B cell (primary cell): Measurements from ENCODE around the gene PMVK. TPM values are rescaled to one million over a fixed set of nuclear protein-coding genes. Genes with fewer than 3 reads are reported as not detected.

Source experiments
- ATAC-seq: fragments of 200-7000 bp; cut with Tn5 transposase; one replicate; pipeline ENCODE4 v1.10.0; 2021; ENCODE audit warnings: low read depth, mild to moderate bottlenecking, moderate number of reproducible peaks, moderate library complexity
- CTCF ChIA-PET: fragments of 350-600 bp; sonication (Branson Sonifier 250); formaldehyde crosslinking; loops from one replicate; lab custom pipeline; 2021; ENCODE audit warnings: antibody characterized with exemption, inconsistent platforms; lab: Charles Lee
- POLR2A ChIA-PET: fragments of 350-600 bp; sonication (Branson Sonifier 250); formaldehyde crosslinking; loops from one replicate; lab custom pipeline; 2021; ENCODE audit warnings: antibody characterized with exemption; lab: Charles Lee
- DNase-seq: peaks from one replicate; pipeline ENCODE4 v3.0.0; 2013
- H2AFZ ChIP-seq: 2 replicates; pipeline ENCODE4 v1.6.1; 2012; ENCODE audit warnings: mild to moderate bottlenecking, low read depth, low read length; ENCODE audit not compliant: insufficient read depth, poor library complexity, severe bottlenecking
- H3K27ac ChIP-seq, 2 donors: 1 replicate in 1 of 2; 2 replicates in 1 of 2; pipeline ENCODE4 v1.5.1; 2012 to 2013; ENCODE audit warnings: low read length in 2 of 2, mild to moderate bottlenecking in 2 of 2, moderate library complexity in 1 of 2
- H3K27me3 ChIP-seq, 4 experiments: fragments of 200-600 bp in 1 of 4; sonication (generic) in 1 of 4; replicated peaks in 1 of 4; 1 replicate in 2 of 4; 2 replicates in 2 of 4; pipeline versions ENCODE4 v1.6.1 to v1.7.0; 2013 to 2016; ENCODE audit warnings: low read length in 3 of 4, mild to moderate bottlenecking in 2 of 4, mixed read lengths in 1 of 4, moderate library complexity in 1 of 4; ENCODE audit not compliant: insufficient read depth in 4 of 4, control insufficient read depth in 3 of 4; ENCODE audit errors: control extremely low read depth in 1 of 4
- H3K36me3 ChIP-seq, 2 experiments: replicated peaks in 1 of 2; 1 replicate in 1 of 2; 2 replicates in 1 of 2; pipeline versions ENCODE4 v1.6.1 to v1.7.1; 2013; ENCODE audit warnings: low read length in 1 of 2; ENCODE audit not compliant: insufficient read depth in 2 of 2, control insufficient read depth in 1 of 2; ENCODE audit errors: control extremely low read depth in 1 of 2, extremely low read depth in 1 of 2
- H3K4me1 ChIP-seq, 2 donors: fragments of 200-600 bp in 1 of 2; sonication (generic) in 1 of 2; 1 replicate in 1 of 2; 2 replicates in 1 of 2; pipeline versions ENCODE4 v1.5.1 to v1.6.1; 2013 to 2017; ENCODE audit warnings: low read length in 2 of 2; ENCODE audit not compliant: control insufficient read depth in 2 of 2, insufficient read depth in 2 of 2
- H3K4me2 ChIP-seq: replicated peaks from 2 replicates; pipeline ENCODE3; 2012; ENCODE audit warnings: mild to moderate bottlenecking, low read depth, low read length; ENCODE audit not compliant: poor library complexity, severe bottlenecking
- H3K4me3 ChIP-seq, 5 experiments: fragments of 200-600 bp in 1 of 5; sonication (generic) in 1 of 5; 1 replicate in 3 of 5; 2 replicates in 2 of 5; pipeline versions ENCODE4 v1.5.1 to v1.7.0; 2011 to 2016; ENCODE audit warnings: low read length in 4 of 5, mild to moderate bottlenecking in 4 of 5, low read depth in 2 of 5, control low read depth in 1 of 5, moderate library complexity in 1 of 5; ENCODE audit not compliant: insufficient read depth in 1 of 5; ENCODE audit errors: control extremely low read depth in 1 of 5, extremely low read depth in 1 of 5
- H3K79me2 ChIP-seq: fragments of 200-600 bp; sonication (generic); one replicate; pipeline ENCODE4 v1.6.0; 2016; ENCODE audit warnings: low read length; ENCODE audit not compliant: control insufficient read depth, insufficient read depth
- H3K9ac ChIP-seq: fragments of 200-600 bp; sonication (generic); 2 replicates; pipeline ENCODE4 v1.6.1; 2017; ENCODE audit warnings: mild to moderate bottlenecking, low read length, moderate library complexity
- H3K9me3 ChIP-seq, 3 donors: one replicate each; pipeline versions ENCODE4 v1.6.1 to v1.7.1; 2013; ENCODE audit warnings: low read length in 2 of 3; ENCODE audit not compliant: control insufficient read depth in 2 of 3, insufficient read depth in 1 of 3; ENCODE audit errors: control extremely low read depth in 1 of 3
- H4K20me1 ChIP-seq: 2 replicates; pipeline ENCODE4 v1.6.0; 2012; ENCODE audit warnings: mild to moderate bottlenecking, low read length; ENCODE audit not compliant: insufficient read depth, control insufficient read depth, poor library complexity, severe bottlenecking
- H3K27ac Mint-ChIP-seq: one replicate; pipeline ENCODE4 v1.8.0; 2021; ENCODE audit warnings: mixed read lengths
- H3K27me3 Mint-ChIP-seq: one replicate; pipeline ENCODE4 v1.8.0; 2021; ENCODE audit warnings: mixed read lengths
- H3K4me1 Mint-ChIP-seq: one replicate; pipeline ENCODE4 v1.8.0; 2021; ENCODE audit warnings: mixed read lengths
- H3K4me3 Mint-ChIP-seq: one replicate; pipeline ENCODE4 v1.8.0; 2021; ENCODE audit warnings: mixed read lengths
- H3K9me3 Mint-ChIP-seq: one replicate; pipeline ENCODE4 v1.8.0; 2022; ENCODE audit warnings: mixed read lengths; ENCODE audit not compliant: insufficient read depth
- CTCF ChIP-seq: fragments of 200-600 bp; IDR thresholded peaks from one replicate; pipeline ENCODE4 v1.8.0; 2022; ENCODE audit warnings: antibody characterized with exemption, mild to moderate bottlenecking
- EZH2 ChIP-seq: IDR thresholded peaks from 2 replicates; pipeline ENCODE4 v1.6.1; 2012; ENCODE audit warnings: borderline replicate concordance, low read depth, mild to moderate bottlenecking, moderate library complexity, low read length; ENCODE audit not compliant: insufficient read depth, poor library complexity, severe bottlenecking
- WGBS: methylation state at CpG from one replicate; pipeline ENCODE4 v1.1.5; 2013; ENCODE audit warnings: missing lambda C conversion rate; ENCODE audit not compliant: insufficient coverage; 5-methylcytosine and 5-hydroxymethylcytosine counted together
- intact Hi-C: fragments of 100-400 bp; cut with micrococcal nuclease; formaldehyde crosslinking; loops from one replicate; pipeline ENCODE4 v1.10.0; 2022
- polyA plus RNA-seq: library from polyadenylated mRNA; depleted of rRNA; stranded (reverse); fragments of >200 nt; gene quantifications from 2 replicates; pipeline ENCODE4 v1.2.3, GENCODE V29; 2012
- total RNA-seq, 2 donors: library from RNA; stranded (reverse); fragments of 120-200 nt in 1 of 2; gene quantifications; 1 replicate in 1 of 2; 2 replicates in 1 of 2; pipeline versions ENCODE4 v1.2.3 to v1.2.4, GENCODE V29; 2013 to 2022

Gene PMVK
- total and polyA plus RNA-seq, 2 donors (not counting 1 experiment from before 2014, with no cell fraction given), result 15.0 to 15.4 TPM

DNA sequence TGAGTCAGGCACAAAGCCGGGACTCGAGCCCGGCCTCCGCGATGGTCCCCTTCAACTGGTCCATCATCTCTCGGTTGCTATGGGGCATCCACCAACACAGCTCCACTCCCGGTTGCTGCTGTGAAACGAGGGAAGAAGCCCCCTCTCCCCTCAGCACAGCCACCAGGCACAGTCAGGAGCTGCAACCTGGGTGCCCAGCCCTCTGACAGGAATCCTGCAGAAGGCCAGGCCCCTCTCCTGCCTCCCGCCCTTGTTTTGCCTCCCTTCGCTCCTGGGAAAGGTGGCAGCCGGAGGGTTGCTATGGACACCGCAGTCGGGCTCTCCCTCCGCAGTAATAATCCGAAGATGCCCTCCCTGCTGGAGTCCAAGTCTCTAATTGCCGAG is 57.5 kb downstream of the PMVK start:
- ATAC-seq (no peak), DNase-seq (no peak)
- intact Hi-C loops, result no loop called here
- Histone ChIP-seq H3K4me3 (no peak overlapping the region), H4K20me1 (no peaks in the 10 kb centered on the region), H3K9ac (no peak overlapping the region), H3K27ac (no peak overlapping the region), H3K9me3 (no peaks in the 10 kb centered on the region), H3K27me3 (no peaks in the 10 kb centered on the region), H3K36me3 (no peaks in the 10 kb centered on the region), H3K4me2 (no peak overlapping the region), H3K79me2 (no peaks in the 10 kb centered on the region), H3K4me1 (peaks cover 0 to 2% of the 10 kb centered on the region in 2 donors), H2AFZ (no peak overlapping the region)
- WGBS, result 88% methylated on average over 16 of the region's 16 CpGs
- Mint-ChIP-seq H3K27me3 (no peaks in the 10 kb centered on the region), H3K27ac (no peak overlapping the region), H3K4me1 (no peaks in the 10 kb centered on the region), H3K9me3 (no peaks in the 10 kb centered on the region), H3K4me3 (no peak overlapping the region)
- CTCF ChIA-PET, result interaction anchor here (0.6 to 3.5 kb wide), 35 partner anchors 9 to 557 kb away, joined by 3 to 37 read pairs (median 4); partner anchors contain the start of genes KCNN3 and PMVK
- TF ChIP-seq CTCF (no peak), EZH2 (no peak)
- POLR2A ChIA-PET, result interaction anchor here (1.0 kb wide), 1 partner anchor 252 kb away, joined by 3 read pairs; no protein-coding TSS in a partner anchor

DNA sequence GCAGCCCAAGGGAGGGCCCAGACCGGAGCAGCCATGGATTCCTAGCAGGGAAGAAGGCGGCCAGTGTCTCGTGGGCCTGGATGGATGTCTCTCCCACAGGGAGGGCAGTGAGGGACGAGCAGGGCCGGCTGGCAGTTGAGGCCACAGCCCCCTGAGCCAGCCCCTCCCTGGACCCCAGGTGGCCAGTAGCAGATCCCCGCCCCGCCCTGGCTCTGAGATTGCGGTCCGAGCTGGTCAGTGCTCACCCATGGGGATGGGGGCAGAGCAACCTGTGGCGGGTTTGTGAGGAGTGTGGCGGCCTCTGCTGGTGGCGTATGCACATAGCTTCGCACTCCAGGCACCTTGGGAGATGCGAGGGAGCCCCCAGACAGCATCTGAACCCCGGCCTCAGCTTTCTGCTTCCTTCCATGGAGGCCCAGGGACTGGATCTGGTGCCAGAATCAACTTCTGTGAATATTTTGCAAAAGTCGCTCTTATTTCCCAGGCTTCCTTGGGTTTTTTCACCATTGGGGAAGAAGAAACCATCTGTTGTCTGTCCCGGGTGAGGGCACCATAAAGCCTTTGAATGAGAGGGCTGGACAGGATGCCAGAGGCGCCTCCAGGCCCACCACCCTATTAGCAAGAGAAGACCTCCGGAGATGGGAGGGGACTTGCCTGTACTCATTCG is 58.0 kb downstream of the PMVK start:
- POLR2A ChIA-PET, result interaction anchor here (0.7 to 1.0 kb wide), 2 partner anchors 12 to 252 kb away, joined by 3 read pairs; no protein-coding TSS in a partner anchor
- Histone ChIP-seq H3K79me2 (no peaks in the 10 kb centered on the region), H3K4me3 (no peak overlapping the region), H3K9ac (no peak overlapping the region), H3K4me1 (peaks cover 0 to 2% of the 10 kb centered on the region in 2 donors), H3K36me3 (no peaks in the 10 kb centered on the region), H3K4me2 (no peak overlapping the region), H3K27ac (no peak overlapping the region), H3K27me3 (no peaks in the 10 kb centered on the region), H2AFZ (no peak overlapping the region), H3K9me3 (no peaks in the 10 kb centered on the region), H4K20me1 (no peaks in the 10 kb centered on the region)
- ATAC-seq (peak; percentile 93), DNase-seq (peak; percentile 78)
- Mint-ChIP-seq H3K9me3 (no peaks in the 10 kb centered on the region), H3K27me3 (no peaks in the 10 kb centered on the region), H3K27ac (no peak overlapping the region), H3K4me1 (no peaks in the 10 kb centered on the region), H3K4me3 (no peak overlapping the region)
- intact Hi-C loops, result loop anchor here (1.0 kb wide), 4 partner anchors 118 to 399 kb away; no protein-coding TSS in a partner anchor
- 40% methylated on average over 20 of the region's 20 CpGs for WGBS
- TF ChIP-seq EZH2 (no peak), CTCF (peak; percentile 89)
- CTCF ChIA-PET, result interaction anchor here (0.6 to 3.5 kb wide), 34 partner anchors 8 to 398 kb away, joined by 3 to 37 read pairs (median 4); partner anchors contain the start of genes KCNN3 and PMVK
